ENCODE data around the gene SPP2. TPM values are rescaled to one million over a fixed set of nuclear protein-coding genes. Genes with fewer than 3 reads are reported as not detected.

The SPP2 gene
- total RNA-seq, 2 donors from 2014 or later: not detected

Other genes starting within 250 kb of the SPP2 start
- 1 to 10 TPM; 1.7 to 6.3 TPM for gene HJURP, start 196.2 kb upstream of the SPP2 start, total RNA-seq
- not detected for gene TRPM8, start 133.3 kb upstream of the SPP2 start, total RNA-seq